Measurements from ENCODE around the gene BTBD7.

- no peak for TF ChIP-seq CTCF (IDR thresholded peaks at IDR 0.05)
- no peak for TF ChIP-seq POLR2A (IDR thresholded peaks at IDR 0.05)
Observed at GRCh38 chr14:93305725-93306418, 27.0 kb downstream of the BTBD7 start.
